ENCODE results near the gene IFRD2. TPM values are rescaled to one million over a fixed set of nuclear protein-coding genes. Genes with fewer than 3 reads are reported as not detected.
"Not testable (repeated sequence)": the region's sequence is repeated elsewhere in the genome, so short reads cannot be mapped to it uniquely, and the experiment has no call there.

Gene IFRD2
- total RNA-seq, 4 donors from 2014 or later: 40.0 to 178 (median 72.2) TPM

- DNase-seq (ENCODE audit: low spot score): no peak
- ATAC-seq (ENCODE audit: low FRiP score): peak; percentile 82
- TF ChIP-seq CTCF (IDR thresholded peaks at IDR 0.05): no peak
These were observed 41.0 kb downstream of the IFRD2 start for GRCh38 chr3:50251220-50251619.

GRCh38 chr3:50250514-50250913 is 41.7 kb downstream of the IFRD2 start:
- DNase-seq (ENCODE audit: low spot score): no peak
- ATAC-seq (ENCODE audit: low FRiP score): no peak
- TF ChIP-seq CTCF (IDR thresholded peaks at IDR 0.05): no peak

- DNase-seq (ENCODE audit: low spot score) (no peak), ATAC-seq (ENCODE audit: low FRiP score) (no peak)
- TF ChIP-seq CTCF (IDR thresholded peaks at IDR 0.05): no peak
These were observed 42.8 kb downstream of the IFRD2 start for GRCh38 chr3:50249457-50249856.

DNA sequence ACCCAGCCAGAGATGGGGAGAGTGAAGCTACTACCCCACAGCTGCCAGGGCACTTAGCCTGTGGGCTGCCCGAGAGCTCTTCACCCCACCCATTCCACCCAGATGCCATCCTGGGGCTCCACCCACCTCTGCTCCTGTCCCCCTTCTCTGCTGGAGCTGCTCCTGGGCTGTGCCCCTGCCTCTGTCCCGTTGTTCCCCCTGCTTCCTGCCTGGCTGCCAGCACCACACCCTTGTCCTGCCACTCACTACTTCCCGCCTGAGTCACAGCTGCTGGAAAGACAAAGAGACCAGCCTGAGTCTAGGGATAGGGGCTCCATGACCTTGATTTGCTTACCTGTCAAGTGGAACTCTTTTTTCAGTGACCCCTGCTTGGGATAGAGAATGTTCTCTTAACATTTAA is 43.8 kb downstream of the IFRD2 start:
- ATAC-seq (ENCODE audit: low FRiP score) (peak; percentile 16), DNase-seq (ENCODE audit: low spot score) (no peak)
- TF ChIP-seq CTCF (IDR thresholded peaks at IDR 0.05): no peak

DNA sequence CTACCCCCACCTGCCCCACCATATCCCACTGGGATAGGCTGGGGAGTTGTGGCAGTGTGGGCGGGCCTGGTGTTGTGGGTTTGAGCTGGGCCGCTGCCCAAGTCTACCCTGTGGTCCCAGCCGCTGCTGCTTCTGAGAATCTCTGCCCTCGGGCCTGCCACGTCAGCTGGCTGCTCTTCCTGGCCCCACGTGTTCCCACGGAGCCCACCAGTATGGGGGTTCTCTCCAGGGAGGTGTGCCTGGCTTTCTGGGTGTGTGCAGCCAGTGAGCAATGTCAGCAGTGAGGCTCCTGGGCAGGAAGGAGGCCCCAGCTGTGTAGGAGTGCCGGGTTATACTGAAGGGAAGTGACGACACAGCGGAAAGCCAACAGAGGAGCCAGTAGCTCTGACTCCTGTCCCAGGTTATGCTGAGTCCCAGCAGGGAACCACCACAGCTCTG is 45.7 kb downstream of the IFRD2 start:
- DNase-seq (ENCODE audit: low spot score) (no peak), ATAC-seq (ENCODE audit: low FRiP score) (peak; percentile 55)
- no peak for TF ChIP-seq CTCF (IDR thresholded peaks at IDR 0.05)

DNA sequence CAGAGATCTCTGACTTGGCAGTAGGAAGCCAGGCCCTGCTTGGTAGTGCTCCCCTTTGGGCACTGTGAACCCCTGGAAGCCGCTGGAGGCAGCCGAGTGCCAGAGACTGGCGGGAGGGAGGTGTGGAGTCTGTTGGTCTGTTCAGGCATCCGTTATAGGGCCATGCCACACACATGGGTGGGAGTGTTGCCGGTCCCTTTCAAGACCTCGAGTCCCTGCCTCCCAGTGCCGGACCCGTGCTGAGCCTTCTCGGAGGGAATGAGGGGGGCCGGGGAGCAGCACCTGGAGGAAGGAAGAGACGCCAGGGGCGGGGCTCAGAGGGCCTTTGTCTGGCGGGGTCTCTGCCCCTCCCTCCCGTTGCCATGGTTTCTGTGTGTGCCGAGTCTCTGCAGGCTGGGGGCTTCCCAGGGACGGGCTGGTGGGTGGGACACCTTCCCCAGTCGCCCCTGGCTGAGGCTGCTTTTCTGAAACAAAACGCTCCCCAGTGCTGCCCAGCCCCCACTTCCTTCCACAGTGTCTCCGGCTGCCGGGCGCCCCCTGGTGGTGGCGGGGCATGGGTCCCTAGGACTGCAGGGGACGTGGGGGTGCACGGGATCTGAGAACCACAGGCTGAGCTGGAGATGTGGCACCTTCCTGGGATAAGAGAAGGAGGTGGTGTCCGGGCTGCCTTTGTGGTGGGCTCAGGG is 46.3 kb downstream of the IFRD2 start:
- DNase-seq (ENCODE audit: low spot score) (peak; percentile 99), ATAC-seq (ENCODE audit: low FRiP score) (peak; percentile 80)
- peak in 2 of 3 donors; percentile 87 for TF ChIP-seq CTCF (IDR thresholded peaks at IDR 0.05)

GRCh38 chr3:50245251-50245745 is 46.9 kb downstream of the IFRD2 start:
- DNase-seq (ENCODE audit: low spot score) (no peak), ATAC-seq (ENCODE audit: low FRiP score) (no peak)
- no peak for TF ChIP-seq CTCF (IDR thresholded peaks at IDR 0.05)

DNA sequence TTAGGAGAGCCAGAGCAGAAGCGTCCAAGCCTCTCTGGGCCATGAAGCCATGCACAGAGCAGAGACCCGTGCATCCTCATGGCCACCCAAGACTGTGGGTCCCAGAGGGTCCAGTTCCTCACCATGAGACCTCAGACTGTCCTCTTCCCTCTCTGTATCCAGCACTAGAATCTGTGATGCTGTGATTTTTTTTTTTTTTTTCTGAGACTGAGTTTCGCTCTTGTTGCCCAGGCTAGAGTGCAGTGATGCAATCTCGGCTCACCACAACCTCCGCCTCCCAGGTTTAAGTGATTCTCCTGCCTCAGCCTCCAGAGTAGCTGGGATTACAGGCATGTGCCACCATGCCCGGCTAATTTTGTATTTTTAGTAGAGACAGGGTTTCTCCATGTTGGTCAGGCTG is 47.4 kb downstream of the IFRD2 start:
- not testable (repeated sequence) for DNase-seq (ENCODE audit: low spot score); ATAC-seq (ENCODE audit: low FRiP score)
